Measurements from ENCODE around the gene FNDC3A.

The FNDC3A gene

GRCh38 chr13:48949566-48950500 lies 25.9 kb upstream of the FNDC3A start:
- Histone ChIP-seq H3K9me3 (replicated peaks in 1 of 11) (no peaks in the 10 kb centered on the region), H3K27ac (no peak overlapping the region), H3K4me3 (no peak overlapping the region), H3K27me3 (no peaks in the 10 kb centered on the region), H3K4me1 (no peaks in the 10 kb centered on the region), H3K9ac (no peak overlapping the region), H4K20me1 (no peaks in the 10 kb centered on the region), H3K36me3 (no peaks in the 10 kb centered on the region), H3K4me2 (no peak overlapping the region)
- TF ChIP-seq Cebpa-rat (IDR thresholded peaks at IDR 0.05): no peak

- Histone ChIP-seq H3K4me1 (no peaks in the 10 kb centered on the region), H3K9me3 (replicated peaks in 1 of 11) (no peaks in the 10 kb centered on the region), H3K4me2 (no peak overlapping the region), H3K4me3 (no peak overlapping the region), H3K27me3 (no peaks in the 10 kb centered on the region), H4K20me1 (no peaks in the 10 kb centered on the region), H3K27ac (no peak overlapping the region), H3K36me3 (no peaks in the 10 kb centered on the region), H3K9ac (no peak overlapping the region)
- no peak for TF ChIP-seq Cebpa-rat (IDR thresholded peaks at IDR 0.05)
Measured at GRCh38 chr13:48950501-48950875, 25.2 kb upstream of the FNDC3A start.

- no peaks in the 10 kb centered on the region for H3K27me3 ChIP-seq
- H3K27ac ChIP-seq: no peak overlapping the region
- H3K4me3 ChIP-seq: no peak overlapping the region
- H3K36me3 ChIP-seq: no peaks in the 10 kb centered on the region
- no peaks in the 10 kb centered on the region for H4K20me1 ChIP-seq
- no peaks in the 10 kb centered on the region for H3K9me3 ChIP-seq (replicated peaks in 1 of 11)
- no peak for TF ChIP-seq Cebpa-rat (IDR thresholded peaks at IDR 0.05)
- H3K9ac ChIP-seq: no peak overlapping the region
- H3K4me2 ChIP-seq: no peak overlapping the region
- H3K4me1 ChIP-seq: no peaks in the 10 kb centered on the region
Measured at GRCh38 chr13:48954081-48954480, 21.6 kb upstream of the FNDC3A start.

GRCh38 chr13:48955536-48955935 lies 20.2 kb upstream of the FNDC3A start:
- Histone ChIP-seq H3K4me2 (no peak overlapping the region), H3K9me3 (replicated peaks in 1 of 11) (0 out of 22 replicates have a peak, but pooled peaks cover 0 to 3% (median 0%) of the 10 kb centered on the region in 11 experiments), H3K36me3 (no peaks in the 10 kb centered on the region), H3K4me1 (no peaks in the 10 kb centered on the region), H3K4me3 (no peak overlapping the region), H3K27ac (no peak overlapping the region), H3K27me3 (no peaks in the 10 kb centered on the region), H4K20me1 (no peaks in the 10 kb centered on the region), H3K9ac (no peak overlapping the region)
- no peak for TF ChIP-seq Cebpa-rat (IDR thresholded peaks at IDR 0.05)

- peak overlapping the region in 4 of 11 experiments; percentile 19 to 54 (median 26); a peak in 6 of 22 replicates for H3K4me2 ChIP-seq
- TF ChIP-seq Cebpa-rat (IDR thresholded peaks at IDR 0.05): no peak
- no peaks in the 10 kb centered on the region for H4K20me1 ChIP-seq
- H3K27me3 ChIP-seq: no peaks in the 10 kb centered on the region
- H3K4me1 ChIP-seq: peaks cover 0 to 10% (median 0%) of the 10 kb centered on the region in 10 experiments; a peak in 6 of 20 replicates
- H3K9ac ChIP-seq: no peak overlapping the region
- H3K27ac ChIP-seq: no peak overlapping the region
- H3K4me3 ChIP-seq: no peak overlapping the region
- 0 out of 22 replicates have a peak, but pooled peaks cover 0 to 3% (median 0%) of the 10 kb centered on the region in 11 experiments for H3K9me3 ChIP-seq (replicated peaks in 1 of 11)
- no peaks in the 10 kb centered on the region for H3K36me3 ChIP-seq
Measured at GRCh38 chr13:48961379-48961778, 14.3 kb upstream of the FNDC3A start.

- Histone ChIP-seq H3K9me3 (replicated peaks in 1 of 11) (0 out of 22 replicates have a peak, but pooled peaks cover 0 to 3% (median 0%) of the 10 kb centered on the region in 11 experiments), H3K4me2 (no peak overlapping the region), H3K4me3 (no peak overlapping the region), H3K9ac (no peak overlapping the region), H4K20me1 (no peaks in the 10 kb centered on the region), H3K27me3 (no peaks in the 10 kb centered on the region), H3K27ac (no peak overlapping the region), H3K36me3 (no peaks in the 10 kb centered on the region), H3K4me1 (peaks cover 0 to 10% (median 0%) of the 10 kb centered on the region in 10 experiments; a peak in 6 of 20 replicates)
- no peak for TF ChIP-seq Cebpa-rat (IDR thresholded peaks at IDR 0.05)
Measured at GRCh38 chr13:48962281-48962680, 13.4 kb upstream of the FNDC3A start.

- Histone ChIP-seq H3K4me1 (peaks cover 0 to 10% (median 0%) of the 10 kb centered on the region in 10 experiments; a peak in 6 of 20 replicates), H4K20me1 (no peaks in the 10 kb centered on the region), H3K36me3 (no peaks in the 10 kb centered on the region), H3K4me3 (no peak overlapping the region), H3K9ac (no peak overlapping the region), H3K9me3 (replicated peaks in 1 of 11) (peaks cover 0 to 14% (median 0%) of the 10 kb centered on the region in 11 experiments; a peak in 11 of 22 replicates), H3K4me2 (no peak overlapping the region), H3K27ac (no peak overlapping the region), H3K27me3 (no peaks in the 10 kb centered on the region)
- no peak for TF ChIP-seq Cebpa-rat (IDR thresholded peaks at IDR 0.05)
Measured at GRCh38 chr13:48965736-48966135, 10.0 kb upstream of the FNDC3A start.

GRCh38 chr13:48969685-48970084 lies 6.0 kb upstream of the FNDC3A start:
- H3K27me3 ChIP-seq: no peaks in the 10 kb centered on the region
- no peak overlapping the region for H3K27ac ChIP-seq
- no peak overlapping the region for H3K4me2 ChIP-seq
- H3K9ac ChIP-seq: no peak overlapping the region
- H3K9me3 ChIP-seq (replicated peaks in 1 of 11): peaks cover 34 to 53% (median 39%) of the 10 kb centered on the region in 11 experiments
- H3K36me3 ChIP-seq: peaks cover 0 to 8% (median 5%) of the 10 kb centered on the region in 11 experiments; a peak in 5 of 22 replicates
- peaks cover 0 to 5% (median 2%) of the 10 kb centered on the region in 10 experiments; a peak in 8 of 20 replicates for H3K4me1 ChIP-seq
- no peak for TF ChIP-seq Cebpa-rat (IDR thresholded peaks at IDR 0.05)
- no peaks in the 10 kb centered on the region for H4K20me1 ChIP-seq
- H3K4me3 ChIP-seq: no peak overlapping the region

GRCh38 chr13:48973845-48974431 lies 1.8 kb upstream of the FNDC3A start:
- peak overlapping the region in 5 of 10 experiments; percentile 77 to 88 (median 84); a peak in 6 of 20 replicates for H3K4me3 ChIP-seq
- H4K20me1 ChIP-seq: peaks cover 0 to 23% (median 17%) of the 10 kb centered on the region in 11 experiments; a peak in 12 of 22 replicates
- no peak for TF ChIP-seq Cebpa-rat (IDR thresholded peaks at IDR 0.05)
- H3K9me3 ChIP-seq (replicated peaks in 1 of 11): peaks cover 34 to 56% (median 43%) of the 10 kb centered on the region in 11 experiments
- H3K27me3 ChIP-seq: no peaks in the 10 kb centered on the region
- H3K36me3 ChIP-seq: peaks cover 0 to 8% (median 5%) of the 10 kb centered on the region in 11 experiments; a peak in 5 of 22 replicates
- H3K4me2 ChIP-seq: peak overlapping the region in 1 of 11 experiments; percentile 77; a peak in 1 of 22 replicates
- H3K27ac ChIP-seq: no peak overlapping the region
- H3K9ac ChIP-seq: no peak overlapping the region
- H3K4me1 ChIP-seq: peaks cover 10 to 28% (median 24%) of the 10 kb centered on the region in 10 experiments
